Neuronal stem cell (in vitro differentiated cells): ENCODE results near the gene UNC13B.

Experiments used
- DNase-seq: peaks from one replicate; pipeline ENCODE4 v3.0.0-alpha.2; 2013; ENCODE audit warnings: low spot score
- H2AFZ ChIP-seq: one replicate; pipeline ENCODE4 v1.6.1; 2013; ENCODE audit warnings: mild to moderate bottlenecking, low read length, inconsistent platforms
- H2AK5ac ChIP-seq: 2 replicates; pipeline ENCODE4 v1.6.1; 2013; ENCODE audit warnings: low read depth, mild to moderate bottlenecking, inconsistent platforms, low read length, moderate library complexity, mixed read lengths
- H2BK120ac ChIP-seq: 2 replicates; pipeline ENCODE4 v1.6.1; 2013; ENCODE audit warnings: low read depth, mild to moderate bottlenecking, inconsistent platforms, low read length, moderate library complexity, mixed read lengths
- H2BK12ac ChIP-seq: one replicate; pipeline ENCODE4 v1.6.1; 2013; ENCODE audit warnings: low read length, inconsistent platforms
- H2BK15ac ChIP-seq: 2 replicates; pipeline ENCODE4 v1.6.1; 2013; ENCODE audit warnings: mild to moderate bottlenecking, low read length, inconsistent platforms, mixed read lengths
- H2BK5ac ChIP-seq: one replicate; pipeline ENCODE4 v1.6.1; 2013; ENCODE audit warnings: inconsistent platforms, mild to moderate bottlenecking, low read length, moderate library complexity
- H3K14ac ChIP-seq: one replicate; pipeline ENCODE4 v1.6.1; 2013; ENCODE audit warnings: low read length, inconsistent platforms
- H3K18ac ChIP-seq: 2 replicates; pipeline ENCODE4 v1.6.1; 2013; ENCODE audit warnings: low read length, inconsistent platforms
- H3K23ac ChIP-seq: 2 replicates; pipeline ENCODE4 v1.6.1; 2013; ENCODE audit warnings: low read depth, mild to moderate bottlenecking, mixed read lengths, low read length, inconsistent platforms; ENCODE audit not compliant: poor library complexity
- H3K27ac ChIP-seq: replicated peaks from 3 replicates; pipeline ENCODE4 v1.5.1; 2013; ENCODE audit warnings: low read length, inconsistent platforms
- H3K27me3 ChIP-seq, 3 experiments: 2 replicates each; pipeline ENCODE4 v1.6.1; 2013; ENCODE audit warnings: low read length in 3 of 3, mild to moderate bottlenecking in 2 of 3, inconsistent platforms in 1 of 3, low read depth in 1 of 3, mixed read lengths in 1 of 3, moderate library complexity in 1 of 3; ENCODE audit not compliant: control insufficient read depth in 3 of 3, insufficient read depth in 3 of 3
- H3K36me3 ChIP-seq, 2 donors: replicated peaks in 1 of 2; 2 replicates each; pipeline ENCODE4 v1.6.1; 2013; ENCODE audit warnings: low read length in 2 of 2; ENCODE audit not compliant: control insufficient read depth in 2 of 2, insufficient read depth in 2 of 2
- H3K4ac ChIP-seq: 2 replicates; pipeline ENCODE4 v1.6.1; 2013; ENCODE audit warnings: inconsistent platforms, mild to moderate bottlenecking, low read length, moderate library complexity
- H3K4me1 ChIP-seq, 2 donors: 1 replicate in 1 of 2; 2 replicates in 1 of 2; pipeline ENCODE4 v1.6.1; 2013; ENCODE audit warnings: low read length in 2 of 2, low read depth in 1 of 2; ENCODE audit not compliant: control insufficient read depth in 2 of 2, insufficient read depth in 1 of 2
- H3K4me2 ChIP-seq: one replicate; pipeline ENCODE4 v1.6.1; 2013; ENCODE audit warnings: mild to moderate bottlenecking, low read length, inconsistent platforms; ENCODE audit not compliant: insufficient read depth, poor library complexity, severe bottlenecking
- H3K4me3 ChIP-seq, 2 donors: 2 replicates each; pipeline ENCODE4 v1.5.1; 2013; ENCODE audit warnings: low read length in 2 of 2, mild to moderate bottlenecking in 2 of 2, inconsistent platforms in 1 of 2, moderate library complexity in 1 of 2
- H3K79me1 ChIP-seq: one replicate; pipeline ENCODE4 v1.6.1; 2013; ENCODE audit warnings: low read depth, mild to moderate bottlenecking, inconsistent platforms, low read length, moderate library complexity
- H3K9ac ChIP-seq: one replicate; pipeline ENCODE4 v1.6.1; 2013; ENCODE audit warnings: mild to moderate bottlenecking, low read depth, low read length, inconsistent platforms; ENCODE audit not compliant: poor library complexity
- H3K9me3 ChIP-seq, 2 donors: replicated peaks in 1 of 2; 2 replicates each; pipeline versions ENCODE3 to v1.6.1; 2013; ENCODE audit warnings: low read length in 2 of 2, mild to moderate bottlenecking in 2 of 2, inconsistent platforms in 1 of 2, low read depth in 1 of 2, mixed read lengths in 1 of 2, moderate library complexity in 1 of 2; ENCODE audit not compliant: control insufficient read depth in 2 of 2, insufficient read depth in 1 of 2
- H4K8ac ChIP-seq: one replicate; pipeline ENCODE4 v1.6.1; 2013; ENCODE audit warnings: low read depth, mild to moderate bottlenecking, inconsistent platforms, low read length, moderate library complexity
- H4K91ac ChIP-seq: one replicate; pipeline ENCODE4 v1.6.1; 2013; ENCODE audit warnings: low read length, low read depth, mild to moderate bottlenecking, inconsistent platforms; ENCODE audit not compliant: poor library complexity
- WGBS, 2 donors: extraction: QIAGEN DNeasy Blood & Tissue Kit; methylation state at CpG; one replicate each; pipeline ENCODE4 v1.1.7; 2013; ENCODE audit warnings: missing lambda C conversion rate in 2 of 2, mixed read lengths in 1 of 2; ENCODE audit not compliant: insufficient read length in 2 of 2, insufficient replicate concordance in 1 of 2; ENCODE audit errors: extremely low coverage in 2 of 2; 5-methylcytosine and 5-hydroxymethylcytosine counted together

UNC13B gene

DNA sequence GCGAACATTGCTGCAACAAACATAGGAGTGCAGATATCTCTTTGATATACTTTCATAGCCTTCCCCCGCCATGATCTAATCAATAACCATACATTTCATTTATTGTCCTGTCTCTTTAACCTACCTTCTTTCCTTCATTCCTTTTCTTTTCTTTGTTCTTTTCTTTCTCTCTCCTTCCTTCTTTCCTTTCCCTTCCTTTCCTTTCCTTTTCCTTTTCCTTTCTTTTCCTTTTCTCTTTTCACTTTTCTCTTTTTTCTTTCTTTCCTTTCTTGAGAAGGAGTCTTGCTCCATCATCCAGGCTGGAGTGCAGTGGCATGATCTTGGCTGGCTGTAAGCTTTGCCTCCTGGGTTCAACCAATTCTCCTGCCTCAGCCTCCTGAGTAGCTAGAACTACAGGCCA lies 100.3 kb downstream of the UNC13B start:
- DNase-seq = no peak
- no peaks in the 10 kb centered on the region for H3K9me3 ChIP-seq
- no peak overlapping the region for H3K14ac ChIP-seq
- no peaks in the 10 kb centered on the region for H3K36me3 ChIP-seq
- H4K8ac ChIP-seq = no peak overlapping the region
- H3K23ac ChIP-seq = no peak overlapping the region
- H3K4me1 ChIP-seq = no peaks in the 10 kb centered on the region
- no peak overlapping the region for H2AFZ ChIP-seq
- H2BK12ac ChIP-seq = no peak overlapping the region
- no peak overlapping the region for H3K4me2 ChIP-seq
- H3K4me3 ChIP-seq = no peak overlapping the region
- no peak overlapping the region for H3K4ac ChIP-seq
- H2BK5ac ChIP-seq = no peak overlapping the region
- H2AK5ac ChIP-seq = no peak overlapping the region
- H4K91ac ChIP-seq = no peak overlapping the region
- H3K27me3 ChIP-seq = no peaks in the 10 kb centered on the region
- no peak overlapping the region for H3K9ac ChIP-seq
- WGBS, 2 donors = no CpG with 5 or more reads among the region's 2 CpGs
- H2BK120ac ChIP-seq = no peak overlapping the region
- H3K18ac ChIP-seq = no peak overlapping the region
- no peaks in the 10 kb centered on the region for H3K79me1 ChIP-seq
- H3K27ac ChIP-seq = no peak overlapping the region
- H2BK15ac ChIP-seq = no peak overlapping the region

DNA sequence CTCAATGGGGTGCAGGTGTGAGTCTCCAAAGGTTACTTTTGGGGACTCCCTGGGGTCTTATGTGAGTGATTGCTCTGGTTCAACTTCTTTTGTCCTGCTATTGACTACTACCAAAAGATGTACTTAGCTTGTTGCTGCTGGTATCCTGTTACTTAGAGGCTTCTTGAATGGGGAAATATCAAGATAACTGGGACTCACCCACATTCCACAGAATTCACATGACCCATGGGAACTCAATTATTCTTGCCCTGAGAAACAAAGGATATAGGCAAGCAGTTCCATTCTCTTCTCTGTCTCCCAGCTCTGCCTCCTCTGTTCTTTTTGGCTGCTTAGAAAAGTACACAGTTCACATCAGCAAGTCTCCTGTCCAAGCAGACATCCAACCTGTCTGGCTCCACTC lies 105.9 kb downstream of the UNC13B start:
- Histone ChIP-seq H2AFZ (no peak overlapping the region), H3K4me1 (no peaks in the 10 kb centered on the region), H3K23ac (no peak overlapping the region), H3K79me1 (no peaks in the 10 kb centered on the region), H4K91ac (no peak overlapping the region), H3K4me2 (no peak overlapping the region), H3K27ac (no peak overlapping the region), H2BK5ac (no peak overlapping the region), H2BK120ac (no peak overlapping the region), H2BK15ac (no peak overlapping the region), H2AK5ac (no peak overlapping the region), H2BK12ac (no peak overlapping the region), H3K36me3 (no peaks in the 10 kb centered on the region), H3K14ac (no peak overlapping the region), H3K4me3 (no peak overlapping the region), H4K8ac (no peak overlapping the region), H3K27me3 (no peaks in the 10 kb centered on the region), H3K9me3 (no peaks in the 10 kb centered on the region), H3K9ac (no peak overlapping the region), H3K4ac (no peak overlapping the region), H3K18ac (no peak overlapping the region)
- DNase-seq = no peak

DNA sequence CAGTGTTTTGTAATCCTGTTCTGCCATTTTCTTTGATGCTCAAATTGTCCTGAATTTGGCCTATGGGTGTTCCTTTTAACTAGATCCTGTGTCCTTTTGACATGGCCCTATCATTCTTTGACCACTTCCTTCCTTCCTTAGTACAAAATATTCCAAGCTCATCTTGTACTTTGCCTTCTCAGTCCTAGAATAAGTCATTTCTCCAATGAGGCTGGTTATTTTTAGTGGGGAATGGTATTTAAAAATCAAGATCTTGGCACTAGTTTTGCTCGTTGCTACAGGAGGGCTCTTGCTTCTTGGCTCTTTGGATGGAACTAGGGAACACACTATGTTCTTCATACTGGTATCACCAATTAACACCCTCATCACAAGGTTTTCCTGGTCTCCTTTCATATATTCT lies 108.1 kb downstream of the UNC13B start:
- no peaks in the 10 kb centered on the region for H3K9me3 ChIP-seq
- no peak for DNase-seq
- H3K4me2 ChIP-seq = no peak overlapping the region
- no peaks in the 10 kb centered on the region for H3K27me3 ChIP-seq
- no peak overlapping the region for H4K8ac ChIP-seq
- H2BK12ac ChIP-seq = no peak overlapping the region
- H3K4me3 ChIP-seq = no peak overlapping the region
- H3K27ac ChIP-seq = no peak overlapping the region
- no peak overlapping the region for H3K4ac ChIP-seq
- H2BK5ac ChIP-seq = no peak overlapping the region
- no peaks in the 10 kb centered on the region for H3K36me3 ChIP-seq
- no peak overlapping the region for H2AK5ac ChIP-seq
- no peak overlapping the region for H2BK15ac ChIP-seq
- no peak overlapping the region for H3K18ac ChIP-seq
- H3K23ac ChIP-seq = no peak overlapping the region
- H3K9ac ChIP-seq = no peak overlapping the region
- H3K79me1 ChIP-seq = no peaks in the 10 kb centered on the region
- no peak overlapping the region for H2BK120ac ChIP-seq
- H2AFZ ChIP-seq = no peak overlapping the region
- H3K4me1 ChIP-seq = no peaks in the 10 kb centered on the region
- no peak overlapping the region for H3K14ac ChIP-seq
- H4K91ac ChIP-seq = no peak overlapping the region
- WGBS, 2 donors = no CpG with 5 or more reads among the region's 1 CpG

DNA sequence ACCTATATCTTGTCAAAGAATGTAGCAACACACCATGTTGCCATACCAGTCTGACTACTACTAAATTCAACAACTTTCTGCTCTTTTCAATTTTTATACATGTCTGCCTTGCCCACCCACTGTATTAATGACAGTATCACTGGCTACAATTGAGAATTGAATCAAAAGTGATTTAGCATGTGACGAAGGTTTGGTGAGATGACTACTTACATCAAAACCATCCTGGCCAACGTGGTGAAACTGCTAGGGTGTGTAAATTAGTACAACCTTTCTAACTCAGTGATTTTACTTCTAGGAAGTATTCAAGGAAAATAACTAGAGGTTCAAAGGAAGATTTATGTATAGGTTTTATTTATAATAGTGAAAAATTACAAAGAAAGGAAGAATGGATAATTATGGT lies 109.8 kb downstream of the UNC13B start:
- H4K8ac ChIP-seq = no peak overlapping the region
- H3K9ac ChIP-seq = no peak overlapping the region

More for the DNA sequence above, 109.8 kb downstream of the UNC13B start:
- Histone ChIP-seq H3K23ac (no peak overlapping the region), H4K91ac (no peak overlapping the region), H3K27me3 (no peaks in the 10 kb centered on the region), H2BK15ac (no peak overlapping the region), H3K4me2 (no peak overlapping the region), H2BK120ac (no peak overlapping the region), H2BK5ac (no peak overlapping the region), H2BK12ac (no peak overlapping the region), H3K4me3 (no peak overlapping the region), H3K9me3 (no peaks in the 10 kb centered on the region), H3K27ac (no peak overlapping the region), H2AFZ (no peak overlapping the region), H3K14ac (no peak overlapping the region), H3K18ac (no peak overlapping the region), H3K36me3 (no peaks in the 10 kb centered on the region), H3K4ac (no peak overlapping the region), H2AK5ac (no peak overlapping the region), H3K4me1 (no peaks in the 10 kb centered on the region), H3K79me1 (no peaks in the 10 kb centered on the region)
- no peak for DNase-seq
- no CpG with 5 or more reads among the region's 2 CpGs for WGBS, 2 donors
